H9 (cell line): Measurements from ENCODE around the gene ODAD2. TPM values are rescaled to one million over a fixed set of nuclear protein-coding genes. Genes with fewer than 3 reads are reported as not detected.

Source experiments
- DNase-seq: peaks from one replicate; pipeline ENCODE4 v3.0.0-alpha.2; 2017
- H2AFZ ChIP-seq: one replicate; pipeline ENCODE4 v1.6.1; 2013; ENCODE audit warnings: mild to moderate bottlenecking, low read length, control low read depth, moderate library complexity
- H2AK5ac ChIP-seq: 2 replicates; pipeline ENCODE4 v1.6.1; 2013; ENCODE audit warnings: low read length, control low read depth, mixed read lengths; ENCODE audit not compliant: insufficient read length
- H2BK120ac ChIP-seq: one replicate; pipeline ENCODE4 v1.6.1; 2013; ENCODE audit warnings: low read depth, mild to moderate bottlenecking, low read length, control low read depth, inconsistent platforms; ENCODE audit not compliant: poor library complexity, severe bottlenecking
- H2BK12ac ChIP-seq: 2 replicates; pipeline ENCODE4 v1.6.1; 2013; ENCODE audit warnings: low read length, control low read depth, mixed read lengths, low read depth; ENCODE audit not compliant: insufficient read length
- H2BK15ac ChIP-seq: 2 replicates; pipeline ENCODE4 v1.6.1; 2013; ENCODE audit warnings: low read depth, low read length, control low read depth
- H2BK20ac ChIP-seq: one replicate; pipeline ENCODE4 v1.6.1; 2013; ENCODE audit warnings: low read depth, mild to moderate bottlenecking, low read length, control low read depth, inconsistent platforms; ENCODE audit not compliant: poor library complexity, severe bottlenecking
- H2BK5ac ChIP-seq: 2 replicates; pipeline ENCODE4 v1.6.1; 2013; ENCODE audit warnings: low read length, control low read depth, mixed read lengths; ENCODE audit not compliant: insufficient read length
- H3K14ac ChIP-seq: 2 replicates; pipeline ENCODE4 v1.6.1; 2013; ENCODE audit warnings: low read length, control low read depth; ENCODE audit not compliant: insufficient read depth
- H3K18ac ChIP-seq: 2 replicates; pipeline ENCODE4 v1.6.1; 2013; ENCODE audit warnings: low read depth, mild to moderate bottlenecking, mixed read lengths, low read length, control low read depth; ENCODE audit not compliant: insufficient read length
- H3K23ac ChIP-seq: 2 replicates; pipeline ENCODE4 v1.6.1; 2013; ENCODE audit warnings: low read length, control low read depth, mixed read lengths, low read depth; ENCODE audit not compliant: insufficient read length
- H3K23me2 ChIP-seq: 2 replicates; pipeline ENCODE4 v1.6.1; 2013; ENCODE audit warnings: low read depth, mild to moderate bottlenecking, mixed read lengths, low read length, control low read depth; ENCODE audit not compliant: insufficient read length, poor library complexity, severe bottlenecking
- H3K27ac ChIP-seq: 2 replicates; pipeline ENCODE4 v1.5.1; 2013; ENCODE audit warnings: low read length, control low read depth, mixed read lengths, low read depth; ENCODE audit not compliant: insufficient read length
- H3K27me3 ChIP-seq: 2 replicates; pipeline ENCODE4 v1.6.1; 2013; ENCODE audit warnings: low read length, control low read depth, inconsistent platforms; ENCODE audit not compliant: insufficient read depth
- H3K4ac ChIP-seq: 2 replicates; pipeline ENCODE4 v1.6.1; 2013; ENCODE audit warnings: low read depth, mild to moderate bottlenecking, control low read depth, inconsistent platforms, low read length, moderate library complexity
- H3K4me1 ChIP-seq: 2 replicates; pipeline ENCODE4 v1.6.1; 2013; ENCODE audit warnings: low read length, control low read depth, inconsistent platforms; ENCODE audit not compliant: insufficient read depth
- H3K4me2 ChIP-seq: 2 replicates; pipeline ENCODE4 v1.6.1; 2013; ENCODE audit warnings: low read length, control low read depth, mixed read lengths; ENCODE audit not compliant: insufficient read length, insufficient read depth
- H3K56ac ChIP-seq: 2 replicates; pipeline ENCODE4 v1.6.1; 2013; ENCODE audit warnings: low read depth, mild to moderate bottlenecking, mixed read lengths, low read length, control low read depth; ENCODE audit not compliant: insufficient read length
- H3K79me1 ChIP-seq: 2 replicates; pipeline ENCODE4 v1.6.1; 2013; ENCODE audit warnings: low read depth, mild to moderate bottlenecking, moderate library complexity, low read length, control low read depth, inconsistent platforms; ENCODE audit not compliant: insufficient read depth, poor library complexity, severe bottlenecking
- H3K79me2 ChIP-seq: 2 replicates; pipeline ENCODE4 v1.6.1; 2013; ENCODE audit warnings: low read length, control low read depth, inconsistent platforms; ENCODE audit not compliant: insufficient read depth
- H3K9ac ChIP-seq: 2 replicates; pipeline ENCODE4 v1.6.1; 2013; ENCODE audit warnings: low read length, control low read depth, mixed read lengths; ENCODE audit not compliant: insufficient read length; ENCODE audit errors: extremely low read depth
- H3K9me3 ChIP-seq: one replicate; pipeline ENCODE4 v1.6.1; 2013; ENCODE audit warnings: low read depth, low read length, inconsistent platforms; ENCODE audit not compliant: control insufficient read depth
- H3T11ph ChIP-seq: one replicate; pipeline ENCODE4 v1.6.1; 2013; ENCODE audit warnings: mild to moderate bottlenecking, low read length, control low read depth, inconsistent platforms
- H4K20me1 ChIP-seq: one replicate; pipeline ENCODE4 v1.6.1; 2013; ENCODE audit not compliant: control insufficient read depth, insufficient read length, insufficient read depth
- H4K5ac ChIP-seq: 2 replicates; pipeline ENCODE4 v1.6.1; 2013; ENCODE audit warnings: low read depth, mild to moderate bottlenecking, mixed read lengths, low read length, control low read depth; ENCODE audit not compliant: insufficient read length
- H4K8ac ChIP-seq: replicated peaks from 2 replicates; pipeline ENCODE4 v1.6.1; 2013; ENCODE audit warnings: low read length, control low read depth, mixed read lengths, low read depth; ENCODE audit not compliant: insufficient read length
- H4K91ac ChIP-seq: 2 replicates; pipeline ENCODE4 v1.6.1; 2013; ENCODE audit warnings: low read depth, mild to moderate bottlenecking, moderate library complexity, mixed read lengths, low read length, control low read depth; ENCODE audit not compliant: insufficient read length
- H3K27ac Mint-ChIP-seq, 3 experiments: 2 replicates in 2 of 3; 3 replicates in 1 of 3; pipeline ENCODE4 v1.8.0; 2020 to 2021; ENCODE audit warnings: mixed read lengths in 3 of 3, mild to moderate bottlenecking in 1 of 3, moderate library complexity in 1 of 3
- H3K27me3 Mint-ChIP-seq: 2 replicates; pipeline ENCODE4 v1.8.0; 2021; ENCODE audit warnings: low read depth, mild to moderate bottlenecking, moderate library complexity, mixed read lengths
- H3K36me3 Mint-ChIP-seq, 3 experiments: 2 replicates in 2 of 3; 3 replicates in 1 of 3; pipeline ENCODE4 v1.8.0; 2020 to 2021; ENCODE audit warnings: low read depth in 3 of 3, mixed read lengths in 3 of 3; ENCODE audit not compliant: insufficient read depth in 1 of 3
- H3K4me1 Mint-ChIP-seq, 2 experiments: 2 replicates each; pipeline ENCODE4 v1.8.0; 2020; ENCODE audit warnings: mixed read lengths in 2 of 2
- H3K4me3 Mint-ChIP-seq, 2 experiments: 2 replicates in 1 of 2; 3 replicates in 1 of 2; pipeline ENCODE4 v1.8.0; 2020 to 2021; ENCODE audit warnings: mild to moderate bottlenecking in 2 of 2, mixed read lengths in 2 of 2, moderate library complexity in 1 of 2
- H3K9me3 Mint-ChIP-seq, 2 experiments: 2 replicates in 1 of 2; 3 replicates in 1 of 2; pipeline ENCODE4 v1.8.0; 2020; ENCODE audit warnings: mild to moderate bottlenecking in 2 of 2, mixed read lengths in 2 of 2, moderate library complexity in 1 of 2
- WGBS: extraction: QIAGEN DNeasy Blood & Tissue Kit; methylation state at CpG from one replicate; pipeline ENCODE4 v1.1.7; 2013; ENCODE audit warnings: missing lambda C conversion rate, low lambda C conversion rate, mixed read lengths; ENCODE audit not compliant: insufficient read length; ENCODE audit errors: extremely low coverage; 5-methylcytosine and 5-hydroxymethylcytosine counted together
- total RNA-seq: library from RNA; stranded (reverse); gene quantifications from 2 replicates; pipeline ENCODE4 v1.2.1, GENCODE V29; 2021
- TF ChIP-seq, protein P1 (sequence below): fragments of 200-600 bp; sonication (generic); conservative IDR thresholded peaks from 3 replicates; pipeline ENCODE4 v1.8.0; 2021; ENCODE audit warnings: antibody characterized with exemption, mild to moderate bottlenecking

Gene ODAD2
- total RNA-seq, 1 experiment from 2014 or later, result 4.5 TPM

- Histone ChIP-seq H2AFZ (no peak overlapping the region), H3K14ac (no peak overlapping the region), H3T11ph (no peak overlapping the region), H3K56ac (no peak overlapping the region), H4K20me1 (no peaks in the 10 kb centered on the region), H2BK12ac (no peak overlapping the region), H3K23me2 (no peaks in the 10 kb centered on the region), H3K79me2 (no peaks in the 10 kb centered on the region), H3K23ac (no peak overlapping the region), H4K91ac (no peak overlapping the region), H3K4me1 (no peaks in the 10 kb centered on the region), H2BK20ac (no peak overlapping the region), H2BK120ac (no peak overlapping the region), H2BK5ac (no peak overlapping the region), H2BK15ac (no peak overlapping the region), H3K27me3 (no peaks in the 10 kb centered on the region), H2AK5ac (no peak overlapping the region), H3K79me1 (no peaks in the 10 kb centered on the region), H4K5ac (no peak overlapping the region), H3K4me2 (no peak overlapping the region), H4K8ac (no peak overlapping the region), H3K18ac (no peak overlapping the region), H3K4ac (no peak overlapping the region), H3K9ac (no peak overlapping the region), H3K27ac (no peak overlapping the region), H3K9me3 (no peaks in the 10 kb centered on the region)
- Mint-ChIP-seq H3K27ac (no peak overlapping the region), H3K4me1 (peaks cover 9% of the 10 kb centered on the region in 2 experiments), H3K27me3 (no peaks in the 10 kb centered on the region), H3K4me3 (no peak overlapping the region), H3K9me3 (no peaks in the 10 kb centered on the region), H3K36me3 (no peaks in the 10 kb centered on the region)
- no CpG with 5 or more reads among the region's 5 CpGs for WGBS
- DNase-seq, result no peak
- TF ChIP-seq, protein P1, sequence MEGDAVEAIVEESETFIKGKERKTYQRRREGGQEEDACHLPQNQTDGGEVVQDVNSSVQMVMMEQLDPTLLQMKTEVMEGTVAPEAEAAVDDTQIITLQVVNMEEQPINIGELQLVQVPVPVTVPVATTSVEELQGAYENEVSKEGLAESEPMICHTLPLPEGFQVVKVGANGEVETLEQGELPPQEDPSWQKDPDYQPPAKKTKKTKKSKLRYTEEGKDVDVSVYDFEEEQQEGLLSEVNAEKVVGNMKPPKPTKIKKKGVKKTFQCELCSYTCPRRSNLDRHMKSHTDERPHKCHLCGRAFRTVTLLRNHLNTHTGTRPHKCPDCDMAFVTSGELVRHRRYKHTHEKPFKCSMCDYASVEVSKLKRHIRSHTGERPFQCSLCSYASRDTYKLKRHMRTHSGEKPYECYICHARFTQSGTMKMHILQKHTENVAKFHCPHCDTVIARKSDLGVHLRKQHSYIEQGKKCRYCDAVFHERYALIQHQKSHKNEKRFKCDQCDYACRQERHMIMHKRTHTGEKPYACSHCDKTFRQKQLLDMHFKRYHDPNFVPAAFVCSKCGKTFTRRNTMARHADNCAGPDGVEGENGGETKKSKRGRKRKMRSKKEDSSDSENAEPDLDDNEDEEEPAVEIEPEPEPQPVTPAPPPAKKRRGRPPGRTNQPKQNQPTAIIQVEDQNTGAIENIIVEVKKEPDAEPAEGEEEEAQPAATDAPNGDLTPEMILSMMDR, result no peak
Measured at GRCh38 chr10:27947540-27947939, 51.3 kb downstream of the ODAD2 start.
